A172 (cell line): ENCODE measurements around the gene PHF24. TPM values are rescaled to one million over a fixed set of nuclear protein-coding genes. Genes with fewer than 3 reads are reported as not detected.
"Not testable (repeated sequence)": the region's sequence is repeated elsewhere in the genome, so short reads cannot be mapped to it uniquely, and the experiment has no call there.

Experiments used
- DNase-seq: peaks from one replicate; pipeline ENCODE4 v3.0.0-alpha.2; 2015; ENCODE audit warnings: low spot score
- total RNA-seq: library from RNA; depleted of rRNA; stranded (reverse); fragments of >200 nt; shearing (Covaris generic); gene quantifications from 2 replicates; pipeline ENCODE4 v1.2.3, GENCODE V29; 2014; rRNA removed

The PHF24 gene
- total RNA-seq, result 0.05 TPM in 1 of 2 replicates, not detected in the other

- no peak for DNase-seq
These were observed at the start of gene PHF24 for GRCh38 chr9:34957492-34958410. TSS of gene PHF24 (plus strand) at chr9:34958285. CDS start at chr9:34971299, 13,014 bp downstream.

DNA sequence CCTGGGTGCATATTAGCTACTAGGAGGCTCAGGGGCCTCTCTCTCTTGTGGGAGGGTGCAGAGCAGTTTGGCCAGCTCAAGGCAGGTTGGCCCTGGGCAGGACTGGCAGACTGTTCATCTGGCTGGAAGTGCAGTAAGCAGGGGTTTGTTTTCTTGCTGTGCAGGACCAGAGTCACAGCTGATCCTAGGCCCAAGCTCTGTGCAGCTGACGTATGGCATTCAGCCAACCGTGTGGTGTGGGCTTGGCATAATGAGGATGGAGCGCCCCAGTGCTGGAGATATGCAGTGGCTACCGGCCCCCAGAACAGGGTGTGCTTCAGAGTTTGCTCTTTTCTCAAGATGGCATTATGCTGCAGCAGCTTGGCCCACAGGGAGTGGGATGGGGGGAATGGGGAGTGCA lies 31.0 kb upstream of the PHF24 start:
- no peak for DNase-seq

DNA sequence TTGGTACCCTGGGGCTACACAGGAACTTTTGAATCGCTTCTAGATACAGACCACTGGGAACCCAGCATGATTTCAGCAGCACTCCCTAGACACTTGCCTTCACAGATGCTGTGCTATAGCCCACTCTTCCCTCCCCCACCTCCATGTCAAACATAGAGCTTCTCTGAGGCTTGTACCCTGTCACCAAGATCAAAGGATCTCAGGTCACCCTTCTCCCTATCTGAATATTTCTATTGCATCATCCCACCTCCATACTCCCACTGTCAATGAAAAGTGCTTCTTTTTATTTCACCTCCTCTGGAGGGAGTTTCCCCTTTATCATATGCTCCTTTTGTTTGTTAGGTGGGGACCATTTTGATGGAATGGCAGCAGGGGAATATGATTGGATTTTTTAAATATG lies 29.2 kb upstream of the PHF24 start:
- DNase-seq, result no peak

DNA sequence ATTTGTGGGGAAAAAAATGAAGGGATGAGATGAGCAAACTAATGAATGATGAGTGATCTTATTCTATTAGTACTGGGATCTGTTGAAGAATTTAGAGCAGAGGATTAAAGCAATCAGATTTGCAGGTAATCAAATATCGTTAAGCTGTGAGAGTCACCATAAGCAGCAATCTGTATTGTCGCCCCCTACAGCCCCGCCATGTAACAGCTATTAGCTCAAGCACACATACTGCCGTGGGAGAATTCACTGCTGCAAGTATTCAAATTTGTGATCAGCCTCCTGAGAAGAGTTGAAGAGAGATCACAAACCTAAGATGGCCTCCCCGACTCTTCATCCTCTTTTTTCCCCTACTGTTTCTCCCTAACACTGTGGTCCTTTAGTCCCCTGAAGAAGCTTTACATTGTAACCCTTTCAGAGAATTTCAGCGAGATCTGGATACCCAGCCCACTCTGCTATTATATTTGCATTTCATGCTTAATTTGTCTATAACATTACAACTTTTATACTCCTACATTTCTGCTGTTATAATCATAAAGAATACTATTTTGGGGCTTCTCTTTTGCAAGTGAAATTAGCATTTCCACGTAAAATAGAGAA lies 28.5 kb upstream of the PHF24 start:
- no peak for DNase-seq

GRCh38 chr9:34939989-34940388 lies 18.1 kb upstream of the PHF24 start:
- not testable (repeated sequence) for DNase-seq

GRCh38 chr9:34948451-34948850 lies 9.6 kb upstream of the PHF24 start:
- no peak for DNase-seq

DNA sequence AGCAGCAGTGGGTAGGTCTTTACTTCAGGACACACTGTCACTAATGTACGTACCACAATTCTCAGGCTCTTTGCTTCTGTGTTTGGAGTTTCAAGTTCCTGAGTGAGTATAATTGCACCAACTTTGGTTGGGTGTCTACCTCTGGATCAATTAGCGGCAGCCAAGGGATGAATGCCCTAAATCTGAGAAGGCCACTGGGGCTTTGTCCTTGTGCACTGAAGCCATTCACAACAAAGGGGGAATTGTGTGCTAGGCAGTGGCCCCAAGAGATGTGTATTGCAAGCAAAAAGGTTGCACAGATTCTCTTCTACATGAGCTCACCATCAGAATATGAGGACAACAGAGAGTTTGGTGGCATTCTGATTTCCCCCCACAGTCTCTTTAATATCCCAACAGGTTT lies 3.9 kb upstream of the PHF24 start:
- DNase-seq, result no peak

- not testable (repeated sequence) for DNase-seq
These were observed 2.0 kb upstream of the PHF24 start for GRCh38 chr9:34956066-34956465.

- DNase-seq, result no peak
These were observed 1.4 kb upstream of the PHF24 start for GRCh38 chr9:34956648-34957047.

- DNase-seq, result no peak
These were observed 412 bp downstream of the PHF24 start for GRCh38 chr9:34958411-34958982.

DNA sequence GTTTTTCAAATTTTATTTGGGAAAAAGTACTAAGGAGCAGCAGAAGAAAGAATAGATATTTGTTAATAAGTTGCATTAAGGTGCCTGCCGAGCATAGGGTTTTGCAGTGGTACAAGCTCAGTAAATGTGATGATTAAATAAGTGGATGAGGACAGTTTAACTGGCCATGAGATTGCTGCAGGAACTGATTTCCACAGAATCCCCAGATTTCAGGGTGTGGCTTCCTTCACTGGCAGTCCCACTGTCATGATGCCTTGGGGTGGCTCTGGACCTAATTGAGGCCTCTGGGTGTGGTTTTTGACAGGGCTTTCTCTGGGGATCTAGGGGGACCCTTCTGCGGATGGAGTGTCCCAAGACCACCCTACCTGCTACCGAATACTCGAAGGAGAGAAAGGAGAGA lies 1.4 kb downstream of the PHF24 start:
- no peak for DNase-seq

GRCh38 chr9:34961574-34962490 lies 3.7 kb downstream of the PHF24 start:
- peak; percentile 76 for DNase-seq

DNA sequence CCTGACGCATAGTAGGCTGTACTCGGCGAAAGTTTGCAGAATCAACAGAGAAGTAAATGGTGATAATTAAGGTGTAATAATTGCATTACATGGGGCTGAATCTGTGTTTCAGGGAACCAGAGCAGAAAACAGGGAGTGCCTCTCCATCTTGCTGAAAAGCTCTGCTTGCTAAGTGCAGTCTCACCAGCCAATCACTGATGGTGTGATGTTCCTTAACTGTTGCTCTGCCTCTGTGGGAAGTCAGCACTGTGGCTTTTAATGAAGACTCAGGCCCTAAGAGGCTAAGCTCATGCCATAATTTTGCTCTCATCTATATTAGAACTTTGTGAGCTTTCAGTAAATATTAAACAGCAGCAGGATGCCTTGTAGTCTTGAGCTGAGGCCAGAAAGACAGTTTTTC lies 4.5 kb downstream of the PHF24 start:
- DNase-seq, result no peak

GRCh38 chr9:34963552-34963951 lies 5.5 kb downstream of the PHF24 start:
- DNase-seq, result no peak

DNA sequence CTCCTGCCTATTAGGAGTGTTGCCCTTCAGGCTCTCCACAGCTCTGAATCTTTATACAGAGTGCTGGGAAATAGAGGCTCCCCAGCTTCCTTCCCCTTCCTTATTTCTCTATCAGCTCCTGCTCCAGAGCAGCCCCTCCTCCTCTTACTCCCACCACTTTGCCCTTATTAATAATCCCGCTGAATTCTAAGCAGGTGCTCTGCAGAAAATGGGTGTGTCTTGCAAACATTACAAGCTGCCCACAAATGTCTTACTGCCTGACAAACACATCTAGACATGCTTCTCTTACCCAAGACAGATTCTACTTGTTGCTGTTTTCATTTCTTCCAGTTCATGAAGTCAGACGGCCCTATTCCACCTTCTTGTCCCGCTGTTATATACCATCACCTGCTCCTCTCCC lies 6.4 kb downstream of the PHF24 start:
- DNase-seq, result no peak

- no peak for DNase-seq
These were observed 13.2 kb downstream of the PHF24 start for GRCh38 chr9:34971146-34971811.

DNA sequence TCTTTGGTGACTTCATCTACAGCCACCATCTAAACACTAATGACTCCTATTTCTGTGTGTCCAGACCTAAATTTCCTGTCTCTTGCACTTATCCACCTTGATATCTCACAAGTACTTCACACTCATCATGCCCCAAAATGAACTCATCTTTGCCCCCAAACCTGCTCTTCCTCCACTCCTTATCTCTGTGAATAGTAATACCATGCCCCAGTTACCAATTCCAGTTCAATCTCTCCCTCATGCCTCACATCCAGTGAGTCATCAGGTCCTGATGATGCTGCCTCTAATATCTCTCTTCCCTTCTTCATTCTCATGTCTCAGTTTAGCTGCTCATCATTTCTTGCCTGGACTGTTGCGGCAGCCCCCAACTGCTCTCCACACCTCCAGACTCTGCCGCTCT lies 16.6 kb downstream of the PHF24 start:
- no peak for DNase-seq

GRCh38 chr9:34976441-34976840 lies 18.4 kb downstream of the PHF24 start:
- DNase-seq, result no peak

DNA sequence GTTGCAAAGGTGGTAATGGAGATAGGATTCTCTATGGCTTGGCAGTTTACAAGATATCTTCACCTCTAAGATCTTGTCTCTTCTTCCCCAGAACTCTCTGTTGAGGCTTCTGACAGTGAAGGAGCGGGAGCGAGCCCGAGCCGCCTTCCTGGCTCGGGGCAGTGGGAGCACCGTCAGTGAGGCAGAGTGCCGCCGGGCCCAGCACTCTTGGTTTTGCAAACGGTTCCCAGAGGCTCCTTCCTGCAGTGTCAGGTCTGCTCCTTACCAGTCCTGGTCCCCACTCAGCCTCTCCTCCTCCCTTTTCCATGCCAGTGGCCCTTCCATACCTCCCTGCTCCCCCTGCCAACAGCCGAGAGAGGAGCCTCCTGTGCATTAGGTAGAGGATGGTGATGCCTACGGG lies 18.9 kb downstream of the PHF24 start:
- no peak for DNase-seq

- no peak for DNase-seq
These were observed 22.2 kb downstream of the PHF24 start for GRCh38 chr9:34980181-34980761.

GRCh38 chr9:34982361-34982760 lies 24.3 kb downstream of the PHF24 start:
- no peak for DNase-seq
